Gastroesophageal sphincter (tissue), 4 donors: ENCODE data around the gene BTNL8. TPM values are rescaled to one million over a fixed set of nuclear protein-coding genes. Genes with fewer than 3 reads are reported as not detected.

Experiments
- ATAC-seq: fragments of 150-250 bp; one replicate; pipeline ENCODE4 v1.9.1; 2016; ENCODE audit warnings: mild to moderate bottlenecking, moderate library complexity
- H3K27ac ChIP-seq, 4 donors: fragments of 200-600 bp; sonication (generic) in 3 of 4; 1 replicate in 3 of 4; 2 replicates in 1 of 4; pipeline ENCODE4 v1.5.1; 2016 to 2019
- H3K27me3 ChIP-seq: fragments of 200-600 bp; sonication (generic); one replicate; pipeline ENCODE4 v1.5.1; 2019
- H3K36me3 ChIP-seq, 2 donors: fragments of 200-600 bp; sonication (generic); one replicate each; pipeline ENCODE4 v1.5.1; 2019; ENCODE audit warnings: control low read depth in 1 of 2
- H3K4me1 ChIP-seq, 3 donors: fragments of 200-600 bp; sonication (generic); 1 replicate in 2 of 3; 2 replicates in 1 of 3; pipeline ENCODE4 v1.5.1; 2016 to 2019; ENCODE audit warnings: control low read depth in 2 of 3
- H3K4me3 ChIP-seq, 2 donors: fragments of 200-600 bp; sonication (generic); one replicate each; pipeline ENCODE4 v1.5.1; 2019; ENCODE audit warnings: mild to moderate bottlenecking in 1 of 2, moderate library complexity in 1 of 2
- H3K9me3 ChIP-seq, 3 donors: fragments of 200-600 bp; sonication (generic); one replicate each; pipeline ENCODE4 v1.5.1; 2017 to 2019; ENCODE audit warnings: control low read depth in 2 of 3
- CTCF ChIP-seq, 4 experiments: fragments of 200-600 bp in 2 of 4; fragments of 450-650 bp in 2 of 4; sonication (generic) in 1 of 4; IDR thresholded peaks; one replicate each; pipeline ENCODE4 v1.5.1; 2017 to 2019; ENCODE audit warnings: antibody characterized with exemption in 4 of 4, mild to moderate bottlenecking in 2 of 4, moderate library complexity in 2 of 4
- EP300 ChIP-seq: sonication (generic); formaldehyde crosslinking; IDR thresholded peaks from one replicate; pipeline ENCODE4 v1.6.1; 2017; ENCODE audit warnings: antibody characterized with exemption, mild to moderate bottlenecking
- POLR2A ChIP-seq, 2 donors: fragments of 450-650 bp; IDR thresholded peaks; one replicate each; pipeline ENCODE4 v1.6.1; 2017; ENCODE audit warnings: antibody characterized with exemption in 2 of 2, mild to moderate bottlenecking in 2 of 2, moderate library complexity in 1 of 2
- POLR2AphosphoS5 ChIP-seq: sonication (generic); formaldehyde crosslinking; IDR thresholded peaks from one replicate; pipeline ENCODE4 v1.6.1; 2017; ENCODE audit warnings: antibody characterized with exemption
- WGBS, 2 donors: methylation state at CpG; one replicate each; pipeline ENCODE4 v1.1.5; 2018; ENCODE audit warnings: low coverage in 1 of 2; 5-methylcytosine and 5-hydroxymethylcytosine counted together
- total RNA-seq, 4 donors: library from RNA; depleted of rRNA; stranded (reverse); fragments of >200 nt; gene quantifications; one replicate each; pipeline ENCODE4 v1.1.0, GENCODE V29; 2016

BTNL8 gene
- total RNA-seq, 4 donors from 2014 or later: 0.81 to 1.1 TPM; not detected in 2

- Histone ChIP-seq H3K27ac (no peak overlapping the region), H3K36me3 (no peaks in the 10 kb centered on the region), H3K4me3 (no peak overlapping the region), H3K4me1 (no peaks in the 10 kb centered on the region), H3K27me3 (peaks cover 17% of the 10 kb centered on the region), H3K9me3 (no peaks in the 10 kb centered on the region)
- TF ChIP-seq POLR2AphosphoS5: no peak
- no peak for TF ChIP-seq POLR2A (IDR thresholded peaks at IDR 0.05)
- TF ChIP-seq EP300: no peak
- no peak for TF ChIP-seq CTCF (IDR thresholded peaks at IDR 0.05)
- no peak for ATAC-seq
- WGBS, 2 donors: 0 to 26% methylated on average over 1 to 2 of the region's 2 CpGs
Measured at GRCh38 chr5:180910182-180910581, 11.2 kb downstream of the BTNL8 start.

- WGBS, 2 donors: 68 to 73% methylated on average over 4 to 5 of the region's 5 CpGs
- no peaks in the 10 kb centered on the region for H3K9me3 ChIP-seq
- H3K4me3 ChIP-seq: no peak overlapping the region
- H3K4me1 ChIP-seq: no peaks in the 10 kb centered on the region
- no peak for TF ChIP-seq POLR2A (IDR thresholded peaks at IDR 0.05)
- no peak for TF ChIP-seq EP300
- TF ChIP-seq POLR2AphosphoS5: no peak
- no peak for TF ChIP-seq CTCF (IDR thresholded peaks at IDR 0.05)
- no peak for ATAC-seq
- H3K36me3 ChIP-seq: no peaks in the 10 kb centered on the region
- no peak overlapping the region for H3K27ac ChIP-seq
- peaks cover 18% of the 10 kb centered on the region for H3K27me3 ChIP-seq
Measured at GRCh38 chr5:180910735-180911134, 11.8 kb downstream of the BTNL8 start.

- no peaks in the 10 kb centered on the region for H3K4me1 ChIP-seq
Measured at GRCh38 chr5:180914646-180915045, 15.7 kb downstream of the BTNL8 start.

GRCh38 chr5:180915924-180916323 is 17.0 kb downstream of the BTNL8 start:
- H3K36me3 ChIP-seq: no peaks in the 10 kb centered on the region
- no peak for TF ChIP-seq POLR2AphosphoS5
- 54 to 63% methylated on average over 3 of the region's 3 CpGs for WGBS, 2 donors
- H3K4me3 ChIP-seq: no peak overlapping the region
- H3K4me1 ChIP-seq: no peaks in the 10 kb centered on the region
- H3K9me3 ChIP-seq: no peaks in the 10 kb centered on the region
- H3K27ac ChIP-seq: no peak overlapping the region
- H3K27me3 ChIP-seq: peaks cover 9% of the 10 kb centered on the region
- no peak for ATAC-seq

More at GRCh38 chr5:180914646-180915045, 15.7 kb downstream of the BTNL8 start:
- Histone ChIP-seq H3K4me3 (no peak overlapping the region), H3K27me3 (peaks cover 9% of the 10 kb centered on the region), H3K9me3 (no peaks in the 10 kb centered on the region), H3K36me3 (no peaks in the 10 kb centered on the region), H3K27ac (no peak overlapping the region)
- no peak for ATAC-seq
- whole genome bisulfite sequencing, 2 donors: 77% methylated on average over 2 of the region's 2 CpGs; no CpG with 5 or more reads in 1 of the 2 donors
- TF ChIP-seq CTCF (IDR thresholded peaks at IDR 0.05) (no peak), POLR2A (IDR thresholded peaks at IDR 0.05) (no peak), POLR2AphosphoS5 (no peak), EP300 (no peak)

GRCh38 chr5:180918380-180918779 is 19.4 kb downstream of the BTNL8 start:
- peaks cover 0 to 13% (median 0%) of the 10 kb centered on the region in 3 donors for H3K9me3 ChIP-seq
- H3K36me3 ChIP-seq: no peaks in the 10 kb centered on the region
- no peak for ATAC-seq
- TF ChIP-seq POLR2A (IDR thresholded peaks at IDR 0.05) (no peak), EP300 (no peak), CTCF (IDR thresholded peaks at IDR 0.05) (no peak), POLR2AphosphoS5 (no peak)
- no peak overlapping the region for H3K4me3 ChIP-seq
- no peaks in the 10 kb centered on the region for H3K4me1 ChIP-seq
- WGBS, 2 donors: 62 to 67% methylated on average over 1 of the region's 1 CpG
- H3K27ac ChIP-seq: no peak overlapping the region
- peaks cover 6% of the 10 kb centered on the region for H3K27me3 ChIP-seq
